IMR-90 (cell line): ENCODE measurements around the gene TNS3.

Experiments
- CEBPB ChIP-seq: IDR thresholded peaks from 2 replicates; pipeline ENCODE4 v1.6.1; 2012; ENCODE audit warnings: low read depth, low read length, improper control_type of control experiment
- CHD1 ChIP-seq: IDR thresholded peaks from 2 replicates; pipeline ENCODE4 v1.6.1; 2012; ENCODE audit warnings: low read depth, low read length, improper control_type of control experiment
- MAFK ChIP-seq: IDR thresholded peaks from 2 replicates; pipeline ENCODE4 v1.6.1; 2012; ENCODE audit warnings: low read depth, low read length, improper control_type of control experiment
- POLR2A ChIP-seq: IDR thresholded peaks from 2 replicates; pipeline ENCODE4 v1.6.1; 2012; ENCODE audit warnings: mild to moderate bottlenecking, low read depth, low read length
- RAD21 ChIP-seq: IDR thresholded peaks from 2 replicates; pipeline ENCODE4 v1.6.1; 2012; ENCODE audit warnings: low read length, improper control_type of control experiment
- RFX5 ChIP-seq: IDR thresholded peaks from 2 replicates; pipeline ENCODE4 v1.8.0; 2012; ENCODE audit warnings: low read depth, mild to moderate bottlenecking, low read length, moderate library complexity
- TF ChIP-seq, protein P1 (sequence below): conservative IDR thresholded peaks from 2 replicates; pipeline ENCODE4 v1.5.1; 2012; ENCODE audit warnings: mild to moderate bottlenecking, low read depth, low read length, improper control_type of control experiment
- TF ChIP-seq, protein P2 (sequence below): fragments of 150-350 bp; IDR thresholded peaks from 2 replicates; pipeline ENCODE4 v1.6.1; 2017; ENCODE audit warnings: mild to moderate bottlenecking, antibody characterized with exemption, low read length, low read depth

DNA sequence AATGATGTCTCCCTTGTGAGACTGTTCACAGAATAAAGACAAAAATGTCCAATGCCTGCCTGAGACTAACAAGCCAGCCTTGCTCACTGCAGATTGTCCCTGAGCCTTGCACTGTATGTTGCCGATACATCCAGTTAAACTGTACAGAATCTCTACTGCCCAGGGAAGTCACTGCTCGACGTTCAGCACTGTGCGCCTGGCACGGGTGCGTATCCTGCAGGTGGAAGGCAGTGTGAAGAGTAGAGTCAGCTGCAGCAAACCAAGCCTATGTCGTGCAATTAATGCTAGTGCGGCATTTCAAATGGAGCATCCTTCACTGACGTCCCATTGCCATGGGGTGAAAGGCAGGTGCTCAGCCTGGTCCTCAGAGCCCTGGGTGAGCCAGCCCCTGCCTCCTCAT is 132.9 kb downstream of the TNS3 start:
- TF ChIP-seq, protein P1, sequence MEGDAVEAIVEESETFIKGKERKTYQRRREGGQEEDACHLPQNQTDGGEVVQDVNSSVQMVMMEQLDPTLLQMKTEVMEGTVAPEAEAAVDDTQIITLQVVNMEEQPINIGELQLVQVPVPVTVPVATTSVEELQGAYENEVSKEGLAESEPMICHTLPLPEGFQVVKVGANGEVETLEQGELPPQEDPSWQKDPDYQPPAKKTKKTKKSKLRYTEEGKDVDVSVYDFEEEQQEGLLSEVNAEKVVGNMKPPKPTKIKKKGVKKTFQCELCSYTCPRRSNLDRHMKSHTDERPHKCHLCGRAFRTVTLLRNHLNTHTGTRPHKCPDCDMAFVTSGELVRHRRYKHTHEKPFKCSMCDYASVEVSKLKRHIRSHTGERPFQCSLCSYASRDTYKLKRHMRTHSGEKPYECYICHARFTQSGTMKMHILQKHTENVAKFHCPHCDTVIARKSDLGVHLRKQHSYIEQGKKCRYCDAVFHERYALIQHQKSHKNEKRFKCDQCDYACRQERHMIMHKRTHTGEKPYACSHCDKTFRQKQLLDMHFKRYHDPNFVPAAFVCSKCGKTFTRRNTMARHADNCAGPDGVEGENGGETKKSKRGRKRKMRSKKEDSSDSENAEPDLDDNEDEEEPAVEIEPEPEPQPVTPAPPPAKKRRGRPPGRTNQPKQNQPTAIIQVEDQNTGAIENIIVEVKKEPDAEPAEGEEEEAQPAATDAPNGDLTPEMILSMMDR: no peak
- TF ChIP-seq CHD1 (no peak), MAFK (no peak), CEBPB (no peak), POLR2A (no peak), RFX5 (no peak), RAD21 (no peak)
- TF ChIP-seq, protein P2, sequence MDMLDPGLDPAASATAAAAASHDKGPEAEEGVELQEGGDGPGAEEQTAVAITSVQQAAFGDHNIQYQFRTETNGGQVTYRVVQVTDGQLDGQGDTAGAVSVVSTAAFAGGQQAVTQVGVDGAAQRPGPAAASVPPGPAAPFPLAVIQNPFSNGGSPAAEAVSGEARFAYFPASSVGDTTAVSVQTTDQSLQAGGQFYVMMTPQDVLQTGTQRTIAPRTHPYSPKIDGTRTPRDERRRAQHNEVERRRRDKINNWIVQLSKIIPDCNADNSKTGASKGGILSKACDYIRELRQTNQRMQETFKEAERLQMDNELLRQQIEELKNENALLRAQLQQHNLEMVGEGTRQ: no peak
